Neural cell (in vitro differentiated cells): ENCODE measurements around the gene CACNA1E. TPM values are rescaled to one million over a fixed set of nuclear protein-coding genes. Genes with fewer than 3 reads are reported as not detected.

ENCODE experiments used
- H2AFZ ChIP-seq: fragments of 200-600, 300-800 bp; sonication (generic), shearing (Covaris generic); 2 replicates; pipeline ENCODE4 v1.6.0; 2014; ENCODE audit warnings: low read depth, mild to moderate bottlenecking, antibody characterized with exemption, low read length, moderate library complexity
- H3F3A ChIP-seq: fragments of 200-600 bp; shearing (Covaris generic); 2 replicates; pipeline ENCODE4 v1.6.1; 2016; ENCODE audit warnings: mild to moderate bottlenecking, moderate library complexity, mixed read lengths, antibody characterized with exemption, low read length; ENCODE audit not compliant: insufficient read depth, poor library complexity, severe bottlenecking
- H3K27ac ChIP-seq: fragments of 200-600, 300-800 bp; sonication (generic), shearing (Covaris generic); 2 replicates; pipeline ENCODE4 v1.5.1; 2014; ENCODE audit warnings: mild to moderate bottlenecking, low read length, moderate library complexity
- H3K27me3 ChIP-seq: fragments of 300-800, 200-600 bp; sonication (generic), shearing (Covaris generic); 2 replicates; pipeline ENCODE4 v1.6.0; 2014; ENCODE audit warnings: mild to moderate bottlenecking, low read depth, low read length, moderate library complexity; ENCODE audit not compliant: insufficient read depth
- H3K36me3 ChIP-seq: fragments of 300-800, 200-600 bp; sonication (generic), shearing (Covaris generic); 2 replicates; pipeline ENCODE4 v1.5.1; 2014; ENCODE audit warnings: mild to moderate bottlenecking, antibody characterized with exemption, low read length, moderate library complexity; ENCODE audit not compliant: insufficient read depth
- H3K4me2 ChIP-seq: fragments of 300-800, 200-600 bp; sonication (generic), shearing (Covaris generic); 2 replicates; pipeline ENCODE4 v1.6.0; 2014; ENCODE audit warnings: mild to moderate bottlenecking, low read length
- H3K4me3 ChIP-seq: fragments of 300-800, 200-600 bp; sonication (generic), shearing (Covaris generic); 2 replicates; pipeline ENCODE4 v1.5.1; 2014; ENCODE audit warnings: mild to moderate bottlenecking, low read length, moderate library complexity
- H3K79me2 ChIP-seq: fragments of 200-600 bp; shearing (Covaris generic); replicated peaks from 2 replicates; pipeline ENCODE4 v1.6.0; 2014; ENCODE audit warnings: mild to moderate bottlenecking, low read length, moderate library complexity; ENCODE audit not compliant: insufficient read depth
- H3K9ac ChIP-seq: fragments of 300-800, 200-600 bp; sonication (generic), shearing (Covaris generic); 2 replicates; pipeline ENCODE4 v1.6.1; 2016; ENCODE audit warnings: mild to moderate bottlenecking, low read length, mixed read lengths
- H3K9me2 ChIP-seq: fragments of 200-600 bp; shearing (Covaris generic); 2 replicates; pipeline ENCODE4 v1.6.1; 2016; ENCODE audit warnings: mild to moderate bottlenecking, low read length, mixed read lengths; ENCODE audit not compliant: insufficient read depth
- H3K9me3 ChIP-seq: fragments of 200-600, 300-800 bp; sonication (generic), shearing (Covaris generic); 2 replicates; pipeline ENCODE4 v1.6.1; 2016; ENCODE audit warnings: mild to moderate bottlenecking, mixed run types, low read length, moderate library complexity, mixed read lengths
- H4K20me1 ChIP-seq: fragments of 200-600 bp; shearing (Covaris generic); 2 replicates; pipeline ENCODE4 v1.6.1; 2016; ENCODE audit warnings: mild to moderate bottlenecking, mixed run types; ENCODE audit not compliant: insufficient read depth
- CTCF ChIP-seq: fragments of 450-650 bp; IDR thresholded peaks from 2 replicates; pipeline ENCODE4 v1.5.1; 2014; ENCODE audit warnings: antibody characterized with exemption, mild to moderate bottlenecking, moderate library complexity; ENCODE audit not compliant: poor library complexity, severe bottlenecking
- EP300 ChIP-seq: fragments of 450-650 bp; conservative IDR thresholded peaks from 2 replicates; pipeline ENCODE4 v1.6.1; 2014; ENCODE audit warnings: antibody characterized with exemption, mild to moderate bottlenecking, moderate library complexity; ENCODE audit not compliant: poor library complexity, severe bottlenecking
- EZH2 ChIP-seq: fragments of 200-600, 300-800 bp; shearing (Covaris generic), sonication (generic); IDR thresholded peaks from 2 replicates; pipeline ENCODE4 v1.6.1; 2014; ENCODE audit warnings: antibody characterized with exemption, low read length, borderline replicate concordance, mild to moderate bottlenecking; ENCODE audit not compliant: insufficient read depth, poor library complexity, severe bottlenecking
- MXI1 ChIP-seq: fragments of 450-650 bp; conservative IDR thresholded peaks from 2 replicates; pipeline ENCODE4 v1.6.1; 2014; ENCODE audit warnings: antibody characterized with exemption, mild to moderate bottlenecking; ENCODE audit not compliant: poor library complexity, severe bottlenecking
- POLR2AphosphoS5 ChIP-seq: IDR thresholded peaks from 2 replicates; pipeline ENCODE4 v1.6.1; 2012
- RAD21 ChIP-seq: fragments of 450-650 bp; conservative IDR thresholded peaks from 2 replicates; pipeline ENCODE4 v1.6.1; 2014; ENCODE audit warnings: antibody characterized with exemption, mild to moderate bottlenecking, moderate library complexity
- SMC3 ChIP-seq: fragments of 450-650 bp; conservative IDR thresholded peaks from 2 replicates; pipeline ENCODE4 v1.6.1; 2014; ENCODE audit warnings: antibody characterized with exemption, mild to moderate bottlenecking, moderate library complexity; ENCODE audit not compliant: poor library complexity
- TAF1 ChIP-seq: IDR thresholded peaks from 2 replicates; pipeline ENCODE4 v1.6.1; 2012; ENCODE audit warnings: low read depth
- polyA plus RNA-seq: library from polyadenylated mRNA; depleted of rRNA; stranded (reverse); fragments of >200 nt; gene quantifications from 2 replicates; pipeline ENCODE4 v1.2.3, GENCODE V29; 2014
- TF ChIP-seq, protein P1 (sequence below): IDR thresholded peaks from 2 replicates; pipeline ENCODE4 v1.6.1; 2012; ENCODE audit warnings: borderline replicate concordance

The CACNA1E gene
- polyA plus RNA-seq, 1 donor from 2014 or later = 29.5 TPM

GRCh38 chr1:181685211-181685610, 201.9 kb downstream of the CACNA1E start:
- Histone ChIP-seq H3F3A (no peaks in the 10 kb centered on the region), H3K9me3 (no peaks in the 10 kb centered on the region), H3K9me2 (no peaks in the 10 kb centered on the region), H3K4me3 (no peak overlapping the region), H3K36me3 (no peaks in the 10 kb centered on the region), H3K79me2 (no peaks in the 10 kb centered on the region), H3K27ac (no peak overlapping the region), H3K27me3 (no peaks in the 10 kb centered on the region), H4K20me1 (no peaks in the 10 kb centered on the region), H3K9ac (no peak overlapping the region), H3K4me2 (no peak overlapping the region), H2AFZ (no peak overlapping the region)
- TF ChIP-seq POLR2AphosphoS5 (no peak), TAF1 (no peak), EZH2 (no peak), MXI1 (no peak)

DNA sequence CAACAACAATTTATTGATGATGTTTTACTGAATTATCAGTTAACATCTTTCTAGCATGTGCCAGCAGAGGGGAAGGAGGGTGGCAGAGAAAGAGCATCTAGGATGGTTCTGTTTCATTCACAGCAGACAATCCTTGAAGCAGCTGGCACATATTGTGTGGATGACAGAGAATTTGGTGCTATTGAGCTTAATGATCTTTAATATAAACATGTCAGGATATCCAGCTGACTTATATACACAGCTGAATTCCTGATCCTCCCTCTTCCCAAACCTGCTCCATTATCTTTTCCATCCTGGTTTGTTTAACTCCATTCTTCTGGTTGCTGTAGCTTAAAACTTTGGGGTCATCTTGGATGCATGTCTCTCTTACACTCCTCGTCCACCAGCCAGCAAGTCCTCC, 218.6 kb downstream of the CACNA1E start:
- Histone ChIP-seq H3K9me3 (no peaks in the 10 kb centered on the region), H3K27me3 (no peaks in the 10 kb centered on the region), H3K79me2 (no peaks in the 10 kb centered on the region), H3K4me3 (no peak overlapping the region), H3K27ac (no peak overlapping the region), H3K9me2 (no peaks in the 10 kb centered on the region), H2AFZ (no peak overlapping the region), H3K36me3 (no peaks in the 10 kb centered on the region), H3K4me2 (no peak overlapping the region), H4K20me1 (no peaks in the 10 kb centered on the region), H3K9ac (no peak overlapping the region), H3F3A (no peaks in the 10 kb centered on the region)
- no peak for TF ChIP-seq SMC3
- TF ChIP-seq RAD21 = no peak
- TF ChIP-seq POLR2AphosphoS5 = no peak
- TF ChIP-seq TAF1 = no peak
- TF ChIP-seq EP300 = no peak
- TF ChIP-seq, protein P1, sequence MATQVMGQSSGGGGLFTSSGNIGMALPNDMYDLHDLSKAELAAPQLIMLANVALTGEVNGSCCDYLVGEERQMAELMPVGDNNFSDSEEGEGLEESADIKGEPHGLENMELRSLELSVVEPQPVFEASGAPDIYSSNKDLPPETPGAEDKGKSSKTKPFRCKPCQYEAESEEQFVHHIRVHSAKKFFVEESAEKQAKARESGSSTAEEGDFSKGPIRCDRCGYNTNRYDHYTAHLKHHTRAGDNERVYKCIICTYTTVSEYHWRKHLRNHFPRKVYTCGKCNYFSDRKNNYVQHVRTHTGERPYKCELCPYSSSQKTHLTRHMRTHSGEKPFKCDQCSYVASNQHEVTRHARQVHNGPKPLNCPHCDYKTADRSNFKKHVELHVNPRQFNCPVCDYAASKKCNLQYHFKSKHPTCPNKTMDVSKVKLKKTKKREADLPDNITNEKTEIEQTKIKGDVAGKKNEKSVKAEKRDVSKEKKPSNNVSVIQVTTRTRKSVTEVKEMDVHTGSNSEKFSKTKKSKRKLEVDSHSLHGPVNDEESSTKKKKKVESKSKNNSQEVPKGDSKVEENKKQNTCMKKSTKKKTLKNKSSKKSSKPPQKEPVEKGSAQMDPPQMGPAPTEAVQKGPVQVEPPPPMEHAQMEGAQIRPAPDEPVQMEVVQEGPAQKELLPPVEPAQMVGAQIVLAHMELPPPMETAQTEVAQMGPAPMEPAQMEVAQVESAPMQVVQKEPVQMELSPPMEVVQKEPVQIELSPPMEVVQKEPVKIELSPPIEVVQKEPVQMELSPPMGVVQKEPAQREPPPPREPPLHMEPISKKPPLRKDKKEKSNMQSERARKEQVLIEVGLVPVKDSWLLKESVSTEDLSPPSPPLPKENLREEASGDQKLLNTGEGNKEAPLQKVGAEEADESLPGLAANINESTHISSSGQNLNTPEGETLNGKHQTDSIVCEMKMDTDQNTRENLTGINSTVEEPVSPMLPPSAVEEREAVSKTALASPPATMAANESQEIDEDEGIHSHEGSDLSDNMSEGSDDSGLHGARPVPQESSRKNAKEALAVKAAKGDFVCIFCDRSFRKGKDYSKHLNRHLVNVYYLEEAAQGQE = no peak
- TF ChIP-seq MXI1 = no peak
- no peak for TF ChIP-seq CTCF
- no peak for TF ChIP-seq EZH2

GRCh38 chr1:181704546-181704945, 221.2 kb downstream of the CACNA1E start:
- no peak for TF ChIP-seq SMC3
- no peak for TF ChIP-seq RAD21
- no peak for TF ChIP-seq TAF1
- TF ChIP-seq EZH2 = no peak
- peak; percentile 31 for TF ChIP-seq EP300
- peak; percentile 14 for TF ChIP-seq POLR2AphosphoS5
- Histone ChIP-seq H3K9me3 (no peaks in the 10 kb centered on the region), H3F3A (no peaks in the 10 kb centered on the region), H3K27ac (peak overlapping the region; percentile 17), H2AFZ (no peak overlapping the region), H4K20me1 (no peaks in the 10 kb centered on the region), H3K9ac (no peak overlapping the region), H3K9me2 (no peaks in the 10 kb centered on the region), H3K79me2 (no peaks in the 10 kb centered on the region), H3K4me2 (no peak overlapping the region), H3K36me3 (no peaks in the 10 kb centered on the region), H3K4me3 (no peak overlapping the region), H3K27me3 (no peaks in the 10 kb centered on the region)
